SK-N-SH treated with all-trans-retinoic acid at 6 μM for 48 hours (cell line): ENCODE measurements around the gene USP36.

Source experiments
- ZFP3 ChIP-seq: fragments of 250-450 bp; sonication (Bioruptor Pico); IDR thresholded peaks from 2 replicates; pipeline ENCODE4 v1.5.0; 2020; ENCODE audit warnings: mild to moderate bottlenecking, moderate library complexity
- TF ChIP-seq, protein P1 (sequence below): fragments of 250-450 bp; sonication (Bioruptor Pico); IDR thresholded peaks from 2 replicates; pipeline ENCODE4 v1.8.0; 2020; ENCODE audit warnings: mild to moderate bottlenecking, moderate library complexity, borderline replicate concordance

DNA sequence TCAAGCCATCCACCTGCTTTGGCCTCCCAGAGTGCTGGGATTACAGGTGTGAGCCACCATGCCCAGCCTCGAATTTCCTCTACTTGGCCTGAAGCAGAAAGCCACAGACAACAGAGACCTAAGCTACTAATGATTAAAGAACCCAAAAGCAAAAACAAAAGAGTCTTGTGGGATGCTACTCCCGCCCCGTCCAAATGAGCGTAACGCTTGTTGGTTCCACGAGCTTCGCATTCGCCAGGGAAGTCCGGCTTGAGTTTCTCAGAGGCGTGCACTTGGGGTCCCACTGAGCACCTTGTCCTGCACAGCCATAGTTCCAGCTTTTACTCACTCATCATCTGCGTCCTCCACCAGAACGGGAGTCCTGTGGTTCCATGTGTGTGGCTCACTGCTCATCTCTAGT is 46.3 kb upstream of the USP36 start:
- TF ChIP-seq, protein P1, sequence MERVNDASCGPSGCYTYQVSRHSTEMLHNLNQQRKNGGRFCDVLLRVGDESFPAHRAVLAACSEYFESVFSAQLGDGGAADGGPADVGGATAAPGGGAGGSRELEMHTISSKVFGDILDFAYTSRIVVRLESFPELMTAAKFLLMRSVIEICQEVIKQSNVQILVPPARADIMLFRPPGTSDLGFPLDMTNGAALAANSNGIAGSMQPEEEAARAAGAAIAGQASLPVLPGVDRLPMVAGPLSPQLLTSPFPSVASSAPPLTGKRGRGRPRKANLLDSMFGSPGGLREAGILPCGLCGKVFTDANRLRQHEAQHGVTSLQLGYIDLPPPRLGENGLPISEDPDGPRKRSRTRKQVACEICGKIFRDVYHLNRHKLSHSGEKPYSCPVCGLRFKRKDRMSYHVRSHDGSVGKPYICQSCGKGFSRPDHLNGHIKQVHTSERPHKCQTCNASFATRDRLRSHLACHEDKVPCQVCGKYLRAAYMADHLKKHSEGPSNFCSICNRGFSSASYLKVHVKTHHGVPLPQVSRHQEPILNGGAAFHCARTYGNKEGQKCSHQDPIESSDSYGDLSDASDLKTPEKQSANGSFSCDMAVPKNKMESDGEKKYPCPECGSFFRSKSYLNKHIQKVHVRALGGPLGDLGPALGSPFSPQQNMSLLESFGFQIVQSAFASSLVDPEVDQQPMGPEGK (CRISPR knock-in tag): no peak
- no peak for TF ChIP-seq ZFP3 (CRISPR knock-in tag)
